ENCODE measurements around the gene BCAN.

GRCh38 chr1:156703336-156703735, 61.4 kb downstream of the BCAN start:
- TF ChIP-seq CTCF (conservative IDR thresholded peaks at IDR 0.05; ENCODE audit: low read depth in 2 of 2) = no peak
- no peak for TF ChIP-seq CREB1 (CRISPR knock-in tag; IDR thresholded peaks at IDR 0.05; ENCODE audit: low read depth)
- TF ChIP-seq REST (IDR thresholded peaks at IDR 0.05; ENCODE audit: unreplicated experiment) = no peak
- TF ChIP-seq EZH2 (IDR thresholded peaks at IDR 0.05; ENCODE audit: low read depth, unreplicated experiment) = no peak

All from GM23338 (cell line).